GM19438 (cell line): ENCODE results near the gene NINJ2.
A peak's percentile ranks its signal among the peaks of the same experiment; 100 is the strongest.
"Not testable (repeated sequence)": the region's sequence is repeated elsewhere in the genome, so short reads cannot be mapped to it uniquely, and the experiment has no call there.

ENCODE experiments used
- ATAC-seq: cut with Tn5 transposase; IDR thresholded peaks from one replicate; pipeline ENCODE4 v1.9.1; 2021; ENCODE audit warnings: low read depth; ENCODE audit not compliant: unreplicated experiment

The NINJ2 gene, protein sequence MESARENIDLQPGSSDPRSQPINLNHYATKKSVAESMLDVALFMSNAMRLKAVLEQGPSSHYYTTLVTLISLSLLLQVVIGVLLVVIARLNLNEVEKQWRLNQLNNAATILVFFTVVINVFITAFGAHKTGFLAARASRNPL

DNA sequence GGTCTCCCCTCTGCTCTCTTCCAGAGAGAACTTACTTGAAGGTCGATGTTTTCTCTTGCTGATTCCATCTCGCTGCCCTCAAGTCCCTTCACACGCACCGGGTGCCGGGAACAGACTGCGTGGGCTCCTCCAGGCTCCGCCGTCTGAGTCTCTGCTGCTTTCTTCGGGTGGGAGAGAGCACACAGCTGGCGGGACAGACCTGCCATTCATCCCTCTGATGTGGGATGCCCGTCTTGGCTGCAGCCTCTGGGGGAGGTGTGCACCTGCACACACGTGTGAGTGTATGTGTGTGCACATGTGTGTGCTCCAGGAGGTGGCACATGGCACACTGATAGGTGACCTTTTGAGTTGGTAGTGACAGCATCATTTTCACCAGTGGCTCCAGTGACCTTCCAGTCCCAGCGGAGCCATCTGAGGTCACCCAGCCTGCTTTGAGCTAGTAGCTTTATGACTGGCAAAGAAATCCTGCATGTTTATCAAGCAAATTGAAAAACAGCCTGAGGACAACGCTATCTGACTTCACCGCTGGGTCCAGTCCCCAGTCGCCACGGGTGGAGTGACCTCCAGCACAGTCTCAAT lies at the start of gene NINJ2:
TSS of gene NINJ2 (minus strand) at position 153 of the 579 bp plus-strand sequence. CDS start at position 68, 85 bp downstream.
- no peak for ATAC-seq

DNA sequence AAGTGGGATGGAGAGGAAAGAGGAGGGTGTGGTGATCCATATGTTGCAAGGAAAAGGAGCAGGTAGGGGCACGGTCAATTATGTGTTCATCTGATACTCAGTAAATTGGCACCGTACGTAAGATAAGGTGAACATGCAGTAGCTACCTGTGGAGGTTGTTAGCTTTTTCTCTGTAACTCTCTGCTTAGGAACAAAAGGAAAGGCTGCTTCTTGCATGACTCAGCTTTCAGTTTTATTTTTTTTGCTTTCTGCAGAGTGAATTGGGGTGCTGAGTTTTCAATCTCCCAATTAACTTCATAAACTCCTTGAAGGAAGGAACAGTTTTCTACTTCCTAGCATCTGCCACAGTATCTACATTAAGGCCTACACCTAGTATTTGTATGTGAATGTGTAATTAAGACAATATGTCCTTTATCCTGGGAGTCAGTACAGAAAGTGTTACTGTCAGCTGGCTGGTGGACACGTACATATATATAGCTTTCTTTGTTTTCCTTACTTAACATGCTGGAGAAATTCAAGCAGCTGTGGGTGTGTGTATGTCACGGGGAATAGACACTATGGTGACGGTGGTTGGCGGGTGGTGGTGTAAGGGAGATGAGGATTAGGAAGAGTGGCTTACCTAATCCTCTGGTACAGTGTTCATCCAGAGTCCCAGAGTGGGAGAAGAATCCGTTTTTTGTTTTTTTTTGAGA lies 49.1 kb upstream of the NINJ2 start:
- ATAC-seq = no peak

DNA sequence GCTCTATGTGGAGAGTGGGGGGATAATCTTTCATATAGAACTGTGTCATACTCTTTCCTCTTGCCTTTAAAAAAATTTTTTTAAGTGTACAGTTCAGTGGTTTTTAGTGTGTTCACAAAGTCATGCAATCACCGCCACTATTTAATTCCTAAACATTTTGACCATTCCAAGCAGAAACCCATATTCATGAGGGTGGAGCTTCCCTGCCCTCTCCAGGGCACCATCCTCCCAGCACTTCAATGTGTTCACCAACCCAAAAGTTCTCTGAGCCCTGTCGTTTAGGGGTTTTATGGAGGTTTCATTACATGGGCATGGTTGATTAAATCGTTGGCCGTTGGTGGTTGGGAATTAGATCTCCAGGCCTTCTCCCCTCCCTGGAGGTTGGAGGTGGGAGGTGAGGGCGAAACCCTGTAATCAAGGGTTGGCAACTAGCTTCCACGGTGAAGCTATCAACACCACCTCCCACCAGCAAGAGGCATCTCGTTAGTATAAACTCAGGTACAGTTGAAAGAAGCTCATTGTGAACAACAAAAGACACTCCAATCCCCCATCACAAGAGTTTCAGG lies 46.3 kb upstream of the NINJ2 start:
- no peak for ATAC-seq

DNA sequence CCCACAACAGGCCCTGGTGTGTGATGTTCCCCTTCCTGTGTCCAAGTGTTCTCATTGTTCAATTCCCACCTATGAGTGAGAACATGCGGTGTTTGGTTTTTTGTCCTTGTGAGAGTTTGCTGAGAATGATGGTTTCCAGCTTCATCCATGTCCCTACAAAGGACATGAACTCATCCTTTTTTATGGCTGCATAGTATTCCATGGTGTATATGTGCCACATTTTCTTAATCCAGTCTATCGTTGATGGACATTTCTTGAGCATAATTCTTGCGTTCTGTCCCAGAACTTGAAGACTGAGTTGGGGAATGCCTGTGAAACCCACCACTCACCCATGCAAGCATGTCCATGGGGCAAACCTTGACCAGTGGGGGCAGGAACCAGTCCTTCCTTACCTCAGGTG lies 44.8 kb upstream of the NINJ2 start:
- not testable (repeated sequence) for ATAC-seq

DNA sequence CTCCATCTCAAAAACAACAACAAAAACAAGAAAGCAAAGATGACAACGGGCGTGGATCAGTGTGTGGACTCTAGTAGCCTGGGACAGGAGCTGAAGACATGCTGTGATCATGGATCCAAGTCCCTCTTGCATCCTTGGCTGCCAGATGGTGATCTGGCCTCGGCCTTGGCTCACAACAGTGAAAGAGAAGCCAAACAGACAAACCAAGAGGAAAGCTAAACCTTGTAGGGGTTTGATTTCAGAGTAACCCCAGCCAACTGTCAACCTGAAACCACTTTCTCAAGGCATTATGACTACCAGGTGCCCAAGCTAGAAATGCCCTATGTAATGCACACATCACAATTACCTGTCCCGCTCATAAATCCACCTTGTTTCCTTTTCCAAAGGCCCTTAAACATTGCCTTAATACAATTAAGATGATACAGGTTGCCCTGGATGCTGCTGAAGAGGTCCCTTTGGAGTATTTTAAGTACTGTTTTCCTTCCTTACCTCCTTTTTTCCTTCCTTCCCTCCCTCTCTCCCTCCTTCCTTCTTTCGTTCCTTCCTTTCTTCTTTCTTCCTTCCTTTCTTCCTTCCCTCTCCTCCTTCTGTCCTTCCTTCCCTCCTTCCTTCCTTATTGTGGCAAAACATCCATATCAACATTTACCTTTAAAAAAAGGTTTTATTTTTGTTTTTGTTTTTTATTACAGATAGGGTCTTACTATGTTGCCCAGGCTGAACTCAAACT lies 41.4 kb upstream of the NINJ2 start:
- ATAC-seq = no peak

DNA sequence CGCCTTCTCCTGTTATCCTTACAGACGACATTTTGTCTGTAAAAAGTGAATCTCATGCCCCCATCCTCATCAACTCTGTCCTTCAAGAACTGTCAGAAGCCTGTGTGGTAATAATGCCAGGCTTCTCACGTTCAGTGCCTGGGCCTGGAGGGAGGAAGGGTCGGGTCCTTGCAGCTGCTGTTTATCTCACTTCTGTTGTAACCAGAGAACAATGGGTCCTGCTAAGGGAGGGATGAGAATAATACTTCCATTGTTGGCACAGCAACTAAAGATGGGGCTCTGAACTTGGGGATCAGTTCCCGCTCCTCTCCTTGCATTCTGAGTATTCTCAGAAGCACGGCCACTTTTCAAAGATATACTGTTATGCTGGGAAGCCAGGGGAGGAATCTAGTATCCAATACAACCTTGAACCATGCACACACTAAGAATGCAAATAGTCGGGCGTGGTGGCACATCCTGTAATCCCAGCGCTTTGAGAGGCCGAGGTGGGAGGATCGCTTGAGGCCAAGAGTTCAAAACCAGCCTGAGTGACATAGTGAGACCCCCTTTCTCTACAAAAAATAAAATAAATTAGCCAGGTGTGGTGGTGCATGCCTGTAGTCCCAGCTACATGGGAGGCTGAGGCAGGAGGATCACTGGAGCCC lies 38.8 kb upstream of the NINJ2 start:
- ATAC-seq = no peak

DNA sequence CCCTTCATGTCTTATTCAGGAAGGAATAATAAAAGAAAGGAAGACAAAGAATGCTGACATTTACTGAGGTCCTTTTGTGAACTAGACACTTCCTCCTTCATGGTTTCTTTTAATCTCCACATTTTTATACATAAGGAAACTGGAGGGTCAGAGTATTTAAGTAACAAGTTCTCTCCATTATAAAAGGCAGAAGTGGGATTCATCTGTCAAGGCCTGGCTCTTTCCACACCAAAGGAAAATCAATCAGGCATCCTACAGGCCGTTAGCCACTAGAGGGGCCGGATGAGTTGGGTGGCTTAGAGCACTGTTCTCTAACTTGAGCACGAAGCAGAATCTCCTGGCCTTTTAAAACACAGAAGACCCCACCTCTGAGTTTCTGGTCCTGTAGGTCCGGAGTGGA lies 36.8 kb upstream of the NINJ2 start:
- ATAC-seq = no peak

DNA sequence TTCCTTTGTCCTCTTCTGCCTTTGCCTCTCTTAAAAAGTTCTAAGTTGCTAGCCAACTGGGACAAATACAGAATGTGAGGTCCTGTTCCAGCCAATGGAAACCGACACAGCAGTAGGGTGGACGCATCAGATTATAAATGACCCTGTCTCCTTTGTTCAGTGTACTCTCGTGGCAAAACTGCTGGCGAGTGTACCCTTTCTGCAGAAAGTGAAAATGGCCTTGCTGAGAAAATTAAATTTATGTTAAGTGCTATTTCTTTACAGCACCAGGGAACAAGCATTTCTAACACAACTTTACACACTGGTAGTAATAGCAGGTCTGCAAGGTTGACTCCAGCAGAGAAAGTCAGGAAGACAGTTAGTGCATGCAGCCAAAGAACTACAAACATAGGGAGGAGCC lies 35.0 kb upstream of the NINJ2 start:
- not testable (repeated sequence) for ATAC-seq

DNA sequence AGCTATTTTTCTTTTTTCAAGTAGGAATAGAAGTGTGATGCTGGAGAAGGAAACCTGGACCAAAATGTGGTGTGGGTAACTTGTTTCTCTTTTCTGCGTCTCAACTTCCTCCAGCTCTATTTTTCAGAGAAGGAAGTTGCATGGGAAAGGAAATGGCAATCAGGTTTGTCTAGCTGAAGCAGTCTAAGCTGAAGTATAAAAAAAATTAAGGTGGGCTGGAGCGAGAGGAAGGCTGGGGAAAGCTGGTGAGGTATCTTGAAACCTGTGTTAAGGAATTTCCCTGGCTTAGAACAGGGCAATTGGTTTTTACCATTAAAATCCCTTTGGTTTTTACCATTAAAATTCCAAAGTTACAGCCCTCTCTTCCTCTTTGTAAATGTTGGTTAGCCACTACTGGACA lies 34.2 kb upstream of the NINJ2 start:
- no peak for ATAC-seq

DNA sequence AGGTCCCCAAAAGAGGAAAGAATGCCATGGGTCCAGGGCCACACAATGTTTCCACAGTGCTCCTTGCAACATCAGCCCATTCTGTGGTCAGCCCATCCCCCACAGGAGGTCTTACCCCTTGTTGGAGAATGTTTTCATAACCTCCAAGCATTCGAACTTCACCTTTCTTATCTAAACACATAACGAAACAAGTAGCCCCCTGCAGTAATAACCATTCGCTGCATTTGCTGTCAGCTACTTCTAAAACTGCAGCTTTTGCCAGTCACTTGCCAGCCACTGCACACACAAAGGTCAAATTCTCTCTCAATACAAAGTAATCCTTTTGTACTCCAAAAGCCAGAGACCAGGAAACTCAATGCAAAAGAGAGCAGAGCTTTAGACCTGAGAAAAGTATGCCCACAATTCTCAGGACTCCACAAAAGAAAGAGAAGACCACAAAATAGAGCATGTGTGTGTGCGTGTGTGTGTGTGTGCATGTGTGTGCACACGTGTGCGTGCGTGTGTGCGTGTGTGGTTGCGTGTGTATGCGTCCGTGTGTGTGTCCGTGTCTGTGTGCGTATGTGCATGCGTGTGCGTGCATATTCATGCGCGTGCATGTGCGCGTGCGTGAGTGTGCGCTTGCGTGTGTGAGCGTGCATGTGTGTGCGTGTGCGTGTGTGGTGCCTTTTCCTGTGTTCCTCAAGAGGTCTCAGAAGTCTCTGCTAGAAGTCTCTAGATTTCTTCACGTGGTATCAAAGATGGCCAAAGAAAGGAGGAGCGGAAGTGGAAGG lies 31.7 kb upstream of the NINJ2 start:
- no peak for ATAC-seq

DNA sequence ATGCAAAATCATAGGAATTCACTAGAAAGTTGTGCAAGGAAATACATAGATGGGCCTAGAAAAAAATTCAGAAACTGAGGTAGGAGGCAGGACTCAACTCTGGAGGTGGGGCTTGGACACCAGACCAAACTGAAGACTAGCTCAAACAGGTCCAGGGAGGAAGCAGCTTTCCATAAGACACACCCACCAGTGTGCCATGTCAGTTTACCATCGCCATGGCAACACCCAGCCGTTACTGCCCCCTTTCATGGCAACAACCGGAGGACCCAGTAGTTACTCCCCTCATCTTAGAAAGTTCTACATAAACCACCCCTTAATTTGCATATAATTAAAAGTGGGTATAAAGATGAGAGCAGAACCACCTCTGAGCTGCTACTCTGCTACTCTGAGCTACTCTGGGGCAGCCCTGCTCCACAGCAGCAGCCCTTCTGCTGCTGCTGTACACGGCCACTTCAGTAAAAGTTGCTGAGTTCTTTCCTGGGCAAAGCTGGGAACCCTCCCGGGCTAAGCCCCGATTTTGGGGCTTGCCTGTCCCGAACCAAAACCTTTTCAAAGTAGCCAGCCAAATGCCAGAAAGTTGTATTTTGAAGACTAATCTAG lies 30.8 kb upstream of the NINJ2 start:
- no peak for ATAC-seq

DNA sequence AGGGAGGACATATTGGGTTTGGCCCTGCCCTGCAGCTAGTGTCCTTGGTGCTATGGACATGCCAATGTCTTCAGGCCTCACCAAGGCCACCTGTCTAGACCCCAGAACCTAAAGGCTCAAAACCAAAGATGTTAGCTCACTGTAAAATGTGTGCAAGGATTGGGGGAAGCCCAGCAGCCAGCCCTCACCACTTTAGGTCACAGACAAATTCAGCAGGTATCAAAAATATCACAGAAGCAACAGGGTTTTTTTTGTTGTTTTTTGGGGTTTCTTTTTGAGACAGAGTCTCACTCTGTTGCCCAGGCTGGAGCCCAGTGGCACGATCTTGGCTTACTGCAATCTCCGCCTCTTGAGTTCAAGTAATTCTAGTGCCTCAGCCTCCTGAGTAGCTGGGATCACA lies 29.0 kb upstream of the NINJ2 start:
- no peak for ATAC-seq

DNA sequence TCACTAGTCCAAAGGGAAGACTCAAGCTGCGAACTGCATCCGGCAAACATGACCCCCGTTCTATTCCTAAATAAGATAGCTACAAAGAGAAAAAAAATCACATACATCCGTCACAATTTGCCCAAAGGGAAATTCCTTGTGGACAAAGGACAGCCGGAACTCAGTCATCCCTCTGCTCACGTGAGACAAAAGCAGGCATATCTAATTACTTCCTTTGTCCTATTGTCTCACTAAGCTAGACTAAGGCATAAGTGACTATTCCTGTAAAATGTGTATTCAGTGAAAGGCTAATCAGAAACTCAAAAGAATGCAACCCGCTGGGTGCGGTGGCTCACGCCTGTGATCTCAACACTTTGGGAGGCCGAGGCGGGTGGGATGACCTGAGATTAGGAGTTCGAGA lies 27.2 kb upstream of the NINJ2 start:
- no peak for ATAC-seq

DNA sequence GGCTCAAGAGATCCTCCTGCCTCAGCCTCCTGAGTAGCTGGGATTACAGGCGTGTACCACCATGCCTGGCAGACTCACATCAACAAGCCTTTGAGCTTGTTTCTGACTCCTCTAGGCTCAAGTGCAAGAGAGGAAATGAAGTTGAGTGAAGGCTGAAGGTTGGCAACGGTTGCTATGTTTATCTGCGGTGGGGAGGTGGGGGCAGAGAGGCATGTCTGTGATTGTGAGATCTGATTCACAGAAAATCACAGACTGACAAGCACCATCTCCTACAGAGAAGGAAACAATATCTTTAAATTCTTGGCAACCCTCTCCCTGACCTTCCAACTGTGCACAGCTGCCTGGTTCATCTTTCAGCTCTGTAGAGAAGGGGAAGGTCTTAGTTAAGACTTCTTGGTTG lies 22.1 kb upstream of the NINJ2 start:
- peak; percentile 54 for ATAC-seq

DNA sequence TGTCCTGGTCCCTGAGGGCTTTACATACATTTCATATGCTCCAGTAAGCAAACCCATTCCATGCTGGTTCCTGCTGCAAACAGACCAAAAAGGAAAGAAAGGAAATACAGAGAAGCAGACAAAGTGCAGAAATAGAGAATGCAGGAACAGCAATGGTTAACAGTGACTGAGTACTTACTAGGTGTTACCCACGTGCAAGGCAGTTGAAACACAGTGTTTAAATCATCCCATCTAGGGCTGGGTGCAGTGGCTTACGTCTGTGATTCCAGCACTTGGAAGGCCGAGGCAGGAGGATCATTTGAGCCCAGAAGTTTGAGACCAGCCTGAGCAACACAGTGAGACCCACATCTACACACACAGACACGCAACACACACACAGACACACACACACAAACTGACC lies 21.2 kb upstream of the NINJ2 start:
- ATAC-seq = no peak

DNA sequence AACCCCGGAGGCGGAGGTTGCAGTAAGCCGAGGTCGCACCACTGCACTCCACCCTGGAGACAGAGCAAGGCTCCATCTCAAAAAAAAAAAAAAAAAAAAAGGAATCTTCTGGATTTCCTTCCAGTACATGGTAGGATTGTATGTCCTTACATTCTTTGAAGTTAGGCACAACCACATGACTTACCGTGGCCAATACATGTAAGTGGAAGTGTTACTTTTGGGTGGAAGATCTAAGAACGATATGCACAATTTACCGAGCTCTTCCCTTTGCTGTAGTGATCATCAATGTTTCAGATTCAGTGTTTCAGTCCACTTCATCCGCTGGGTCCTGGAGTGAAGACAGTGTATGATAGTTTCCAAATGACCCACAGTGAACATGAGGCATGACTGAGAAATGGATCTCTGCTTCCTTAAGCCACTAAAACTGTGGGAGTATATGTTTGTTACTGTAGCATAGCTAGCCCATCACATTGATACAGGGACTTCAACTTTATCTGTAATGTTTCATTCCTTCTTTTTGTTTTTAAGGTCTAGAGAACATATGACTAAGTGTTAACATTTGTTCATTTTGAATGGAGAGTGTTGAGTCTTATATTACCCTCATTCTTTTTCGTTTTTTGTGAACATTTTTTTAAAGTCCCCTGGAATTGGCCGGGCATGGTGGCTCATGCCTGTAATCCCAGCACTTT lies 18.5 kb upstream of the NINJ2 start:
- ATAC-seq = no peak

DNA sequence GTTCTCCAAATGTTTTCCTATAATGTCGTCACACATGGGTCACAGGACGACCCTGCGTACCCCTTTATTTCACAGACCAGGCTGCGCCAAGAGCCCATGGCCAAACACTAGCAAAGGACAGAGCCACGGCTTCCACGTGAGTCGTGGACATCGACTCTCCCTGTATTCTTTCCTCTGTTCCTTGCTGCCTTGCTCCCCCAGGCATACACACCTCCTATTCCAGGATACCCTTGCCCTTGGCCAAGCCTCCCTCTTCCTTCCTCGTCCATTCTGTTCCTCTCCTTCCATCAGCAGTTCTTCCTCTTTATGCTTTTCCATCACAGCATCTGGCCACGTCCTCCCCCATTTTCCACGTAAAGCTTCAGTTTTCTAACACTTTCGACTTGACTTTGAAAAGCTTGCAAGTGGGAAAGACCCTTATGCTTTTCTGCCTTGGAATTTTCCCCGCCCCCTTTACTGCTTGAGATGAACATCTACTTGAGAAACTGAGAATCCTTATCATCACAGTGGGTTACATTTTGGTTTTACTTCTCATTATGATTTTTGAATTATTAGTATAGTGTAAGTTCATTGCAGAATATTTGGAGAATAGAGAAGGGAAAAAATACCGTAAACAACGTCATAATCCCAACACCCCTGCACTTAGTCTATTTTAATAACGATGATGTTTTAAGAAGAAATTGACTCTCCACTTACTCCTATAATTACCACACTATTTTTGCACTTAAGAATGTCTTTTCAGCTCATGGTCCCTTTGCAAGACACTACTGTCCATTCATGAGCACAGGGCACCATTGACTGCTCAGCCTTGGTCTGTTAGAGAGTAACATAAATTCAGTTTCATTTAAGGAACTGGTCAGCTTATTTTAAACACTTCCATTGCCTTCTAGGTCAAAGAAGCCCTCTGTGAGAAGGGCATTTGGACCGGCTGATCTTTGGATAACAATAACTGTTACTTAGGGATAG lies 15.8 kb upstream of the NINJ2 start:
- ATAC-seq = no peak

DNA sequence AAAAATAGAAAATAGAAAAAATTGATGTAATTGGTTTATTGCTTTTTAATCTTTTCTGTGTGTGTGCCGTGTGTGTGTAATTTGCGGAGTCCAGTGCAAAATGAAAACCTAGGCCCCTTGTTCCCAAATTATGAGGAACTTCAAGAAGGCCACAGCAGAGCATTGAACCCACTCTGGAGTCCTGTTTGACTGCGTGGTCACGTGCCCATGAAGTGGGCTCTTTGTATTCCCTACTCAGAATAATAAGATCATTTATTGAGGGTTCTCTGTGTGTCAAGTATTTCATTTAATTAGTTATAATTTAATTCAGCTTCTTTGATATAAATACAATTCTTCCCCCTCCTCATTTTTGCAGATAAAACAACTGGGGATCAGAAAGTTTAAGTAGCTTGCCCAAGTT lies 12.3 kb upstream of the NINJ2 start:
- ATAC-seq = no peak
